Measurements from ENCODE around the gene ZNF223. TPM values are rescaled to one million over a fixed set of nuclear protein-coding genes. Genes with fewer than 3 reads are reported as not detected.

The ZNF223 gene
- under 1 TPM; 0.40 to 0.50 TPM for total RNA-seq

DNA sequence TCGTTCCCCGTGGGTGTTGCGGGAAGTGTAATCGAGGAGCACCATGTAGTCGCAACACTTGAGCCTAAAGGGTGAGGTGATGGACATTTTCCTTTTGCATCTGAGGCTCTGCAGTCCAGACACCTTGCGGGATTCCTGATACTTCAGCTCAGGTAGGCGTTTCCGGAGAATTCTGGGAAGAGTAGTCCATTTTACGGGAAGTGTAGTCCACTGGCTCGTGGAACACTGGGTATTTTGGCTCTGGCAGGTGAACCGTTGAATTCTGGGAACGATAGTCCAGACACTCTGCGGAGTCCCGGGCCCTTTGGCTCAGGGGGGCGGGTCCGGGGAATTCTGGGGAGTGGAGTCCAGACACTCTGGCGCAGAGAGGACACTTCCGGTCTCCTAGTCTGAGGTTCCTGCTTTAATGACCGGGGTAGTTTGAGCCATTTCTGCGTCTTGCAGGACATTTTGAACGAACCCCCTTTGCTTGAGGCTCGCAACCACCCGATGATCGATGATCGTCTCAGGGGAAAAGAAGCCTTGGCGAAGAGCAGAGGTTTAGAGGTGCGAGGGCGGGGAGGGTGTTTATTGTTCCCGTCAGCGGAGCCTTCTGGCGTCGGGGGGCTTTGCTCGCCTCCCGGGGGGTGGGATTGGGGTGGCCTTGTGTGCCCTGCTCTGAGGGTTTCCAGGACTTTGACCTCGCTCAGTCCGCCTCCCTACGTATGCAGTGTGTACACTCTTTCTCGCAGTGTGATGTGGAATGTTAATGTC is at the start of gene ZNF223:
TSS of gene ZNF223 (plus strand) at position 387 of the 753 bp plus-strand sequence. CDS start 3,141 bp downstream, outside the sequence.
- H3K4me1 Mint-ChIP-seq: peaks cover 16% of the 10 kb centered on the region
- peak; percentile 19 for DNase-seq

GRCh38 chr19:44002212-44002565 is 49.6 kb upstream of the ZNF223 start:
- POLR2A ChIA-PET: interaction anchor here (2.3 kb wide), 1 partner anchor 93 kb away, joined by 7 read pairs; no protein-coding TSS in a partner anchor
- peaks cover 19% of the 10 kb centered on the region for H3K4me1 Mint-ChIP-seq
- H3K27ac Mint-ChIP-seq: peak overlapping the region; percentile 92
- CTCF ChIA-PET: interaction anchor here (0.9 kb wide), 1 partner anchor 498 kb away, joined by 3 read pairs; the partner anchor contains the start of gene ZNF180
- H3K27me3 Mint-ChIP-seq: no peaks in the 10 kb centered on the region
- H3K9me3 Mint-ChIP-seq: peaks cover 45% of the 10 kb centered on the region
- DNase-seq: no peak
- peaks cover 45% of the 10 kb centered on the region for H3K36me3 Mint-ChIP-seq (ENCODE audit: low read depth)
- H3K4me3 Mint-ChIP-seq: peak overlapping the region; percentile 99

More for the DNA sequence above, at the start of gene ZNF223:
- Mint-ChIP-seq H3K27ac (no peak within 1 kb of the TSS), H3K27me3 (peaks cover 3% of the 10 kb centered on the region), H3K36me3 (ENCODE audit: low read depth) (peaks cover 9% of the 10 kb centered on the region), H3K9me3 (peaks cover 45% of the 10 kb centered on the region), H3K4me3 (peak within 1 kb of the TSS; percentile 64)
- CTCF ChIA-PET: interaction anchor here (0.6 kb wide), 1 partner anchor 639 kb away, joined by 4 read pairs; no protein-coding TSS in a partner anchor
- POLR2A ChIA-PET: no interaction called here

DNA sequence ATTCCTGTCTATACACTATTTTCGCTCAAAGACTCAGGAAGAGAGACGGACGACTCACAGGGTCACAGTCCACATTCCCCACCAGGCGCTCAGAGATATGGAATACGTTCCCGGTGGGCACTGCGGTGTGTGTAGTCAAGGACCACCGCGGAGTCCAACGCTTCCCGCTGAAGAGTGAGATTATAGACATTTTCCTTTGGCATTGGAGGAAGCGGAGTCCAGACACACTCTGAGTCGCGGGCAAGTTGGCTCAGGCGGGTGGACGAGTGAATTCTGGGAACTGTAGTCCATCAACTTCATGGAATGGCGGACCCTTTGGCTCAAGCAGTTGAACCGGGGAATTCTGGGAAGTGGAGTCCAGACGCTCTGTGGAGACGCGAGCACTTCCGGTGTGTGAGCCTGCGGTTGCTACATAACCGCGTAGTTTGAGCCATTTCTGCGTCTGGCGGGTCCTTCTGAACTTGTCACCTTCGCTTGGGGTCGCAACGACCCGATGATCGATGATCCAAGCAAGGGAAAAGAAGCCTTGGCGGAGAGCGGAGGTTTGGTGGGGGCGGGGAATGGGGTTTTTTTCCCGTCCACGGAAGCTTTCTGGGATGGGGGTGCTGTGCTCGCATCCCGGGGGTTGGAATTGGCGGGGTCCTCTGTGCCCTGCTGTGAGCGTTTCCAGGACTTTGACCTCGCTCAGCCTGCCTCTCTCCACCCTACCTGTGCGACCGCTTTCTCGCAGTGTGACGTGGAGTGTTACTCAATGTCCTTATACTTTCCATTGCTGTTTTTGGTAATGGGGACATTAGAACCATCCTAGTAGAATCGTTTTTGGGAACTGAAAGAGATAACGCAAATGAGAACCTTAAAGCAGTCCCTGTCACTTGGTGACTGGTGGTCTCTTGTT is 49.0 kb upstream of the ZNF223 start, which contains the start of gene ZNF230:
TSS of gene ZNF230 (plus strand) at position 392 of the 895 bp plus-strand sequence. CDS start 4,122 bp downstream, outside the sequence.
- CTCF ChIA-PET: interaction anchor here (0.8 kb wide), 1 partner anchor 92 kb away, joined by 4 read pairs; no protein-coding TSS in a partner anchor
- peak within 1 kb of the TSS; percentile 92 for H3K27ac Mint-ChIP-seq
- POLR2A ChIA-PET: interaction anchor here (1.3 to 2.3 kb wide), 3 partner anchors 11 to 92 kb away, joined by 5 to 7 read pairs (median 6); no protein-coding TSS in a partner anchor
- H3K4me3 Mint-ChIP-seq: peak within 1 kb of the TSS; percentile 99
- no peaks in the 10 kb centered on the region for H3K27me3 Mint-ChIP-seq
- peaks cover 45% of the 10 kb centered on the region for H3K36me3 Mint-ChIP-seq (ENCODE audit: low read depth)
- DNase-seq: peak; percentile 88
- peaks cover 19% of the 10 kb centered on the region for H3K4me1 Mint-ChIP-seq
- peaks cover 46% of the 10 kb centered on the region for H3K9me3 Mint-ChIP-seq

- Mint-ChIP-seq H3K9me3 (peaks cover 45% of the 10 kb centered on the region), H3K36me3 (ENCODE audit: low read depth) (peaks cover 45% of the 10 kb centered on the region)
- POLR2A ChIA-PET: interaction anchor here (1.3 to 2.3 kb wide), 3 partner anchors 11 to 92 kb away, joined by 5 to 7 read pairs (median 6); no protein-coding TSS in a partner anchor
Observed at GRCh38 chr19:44003461-44004009, 48.3 kb upstream of the ZNF223 start.

DNA sequence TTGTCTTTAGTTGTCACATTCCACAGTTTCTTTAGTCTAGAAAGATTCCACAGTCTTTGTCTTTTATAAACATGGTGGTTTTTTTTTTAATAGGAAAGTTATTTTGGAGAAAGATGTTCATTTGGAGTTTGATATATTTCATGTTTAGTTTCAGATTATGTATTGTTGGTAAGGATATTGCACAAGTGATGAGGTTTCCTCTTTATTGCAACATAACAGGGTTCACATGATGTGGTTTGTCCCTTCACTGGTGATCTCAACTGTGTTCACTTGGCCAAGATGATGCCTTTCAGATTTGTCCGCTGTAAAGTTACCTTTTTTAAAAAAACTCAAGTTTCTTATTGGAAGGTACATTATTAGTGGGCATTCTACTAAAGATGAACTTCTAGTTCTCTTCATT is 45.9 kb upstream of the ZNF223 start:
- DNase-seq: no peak
- H3K4me3 Mint-ChIP-seq: no peak overlapping the region
- peaks cover 19% of the 10 kb centered on the region for H3K4me1 Mint-ChIP-seq
- H3K27ac Mint-ChIP-seq: no peak overlapping the region
- ChIA-PET POLR2A (no interaction called here), CTCF (no interaction called here)
- peaks cover 54% of the 10 kb centered on the region for H3K9me3 Mint-ChIP-seq
- peaks cover 64% of the 10 kb centered on the region for H3K36me3 Mint-ChIP-seq (ENCODE audit: low read depth)
- H3K27me3 Mint-ChIP-seq: no peaks in the 10 kb centered on the region

More at GRCh38 chr19:44003461-44004009, 48.3 kb upstream of the ZNF223 start:
- no peak for DNase-seq
- CTCF ChIA-PET: interaction anchor here (0.8 to 1.0 kb wide), 2 partner anchors 68 to 92 kb away, joined by 4 read pairs; partner anchors contain the start of gene ZNF45
- Mint-ChIP-seq H3K4me1 (peaks cover 19% of the 10 kb centered on the region), H3K4me3 (peak overlapping the region; percentile 99), H3K27ac (peak overlapping the region; percentile 92), H3K27me3 (no peaks in the 10 kb centered on the region)

DNA sequence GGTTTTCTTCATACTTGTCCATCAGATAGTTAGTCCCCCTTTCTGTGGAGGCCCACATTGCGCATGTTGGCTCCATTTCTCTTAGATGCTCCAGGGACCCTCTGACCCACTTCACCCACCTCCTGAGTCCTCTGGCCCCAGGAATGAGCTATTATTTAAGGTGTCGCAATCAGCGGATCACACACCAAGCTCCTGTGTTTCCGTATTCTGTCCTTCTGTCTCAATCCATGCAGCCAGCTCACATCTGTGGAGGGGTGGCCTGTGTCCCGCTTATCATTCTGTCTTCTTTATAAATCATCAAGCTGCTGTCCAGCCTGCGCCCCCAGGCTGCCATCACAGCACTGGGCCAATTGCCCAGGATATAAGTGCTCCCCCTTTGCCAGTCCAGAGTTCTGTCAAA is 44.4 kb upstream of the ZNF223 start:
- Mint-ChIP-seq H3K36me3 (ENCODE audit: low read depth) (peaks cover 71% of the 10 kb centered on the region), H3K4me1 (peaks cover 12% of the 10 kb centered on the region), H3K27me3 (no peaks in the 10 kb centered on the region), H3K4me3 (no peak overlapping the region), H3K27ac (no peak overlapping the region), H3K9me3 (peaks cover 62% of the 10 kb centered on the region)
- DNase-seq: no peak
- ChIA-PET CTCF (no interaction called here), POLR2A (no interaction called here)

- Mint-ChIP-seq H3K4me1 (no peaks in the 10 kb centered on the region), H3K27ac (no peak overlapping the region), H3K36me3 (ENCODE audit: low read depth) (peaks cover 69% of the 10 kb centered on the region), H3K27me3 (no peaks in the 10 kb centered on the region), H3K4me3 (no peak overlapping the region), H3K9me3 (peaks cover 80% of the 10 kb centered on the region)
- ChIA-PET CTCF (no interaction called here), POLR2A (no interaction called here)
- DNase-seq: no peak
Observed at GRCh38 chr19:44010468-44010867, 41.4 kb upstream of the ZNF223 start.

- DNase-seq: no peak
- Mint-ChIP-seq H3K4me1 (no peaks in the 10 kb centered on the region), H3K27me3 (no peaks in the 10 kb centered on the region), H3K36me3 (ENCODE audit: low read depth) (peaks cover 3% of the 10 kb centered on the region), H3K9me3 (peaks cover 45% of the 10 kb centered on the region), H3K4me3 (no peak overlapping the region), H3K27ac (no peak overlapping the region)
- ChIA-PET POLR2A (no interaction called here), CTCF (no interaction called here)
Observed at GRCh38 chr19:44019498-44019897, 32.3 kb upstream of the ZNF223 start.

DNA sequence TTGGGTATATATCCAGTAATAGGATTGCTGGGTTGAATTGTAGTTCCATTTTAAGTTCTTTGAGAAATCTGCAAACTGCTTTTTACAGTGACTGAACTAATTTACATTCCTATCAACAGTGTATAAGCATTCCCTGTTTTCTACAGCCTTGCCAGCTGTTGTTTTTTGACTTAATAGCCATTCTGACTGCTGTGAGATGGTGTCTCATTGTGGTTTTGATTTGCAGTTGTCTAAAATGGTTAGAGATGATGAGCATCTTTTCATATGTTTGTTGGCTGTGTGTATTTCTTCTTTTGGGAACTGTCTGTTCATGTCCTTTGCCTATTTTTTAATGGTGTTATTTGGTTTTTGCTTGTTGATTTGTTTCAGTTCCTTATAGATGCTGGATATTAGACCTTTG is 30.6 kb upstream of the ZNF223 start:
- peaks cover 16% of the 10 kb centered on the region for H3K4me1 Mint-ChIP-seq
- ChIA-PET POLR2A (no interaction called here), CTCF (no interaction called here)
- no peaks in the 10 kb centered on the region for H3K27me3 Mint-ChIP-seq
- no peak overlapping the region for H3K27ac Mint-ChIP-seq
- peaks cover 42% of the 10 kb centered on the region for H3K9me3 Mint-ChIP-seq
- no peak overlapping the region for H3K4me3 Mint-ChIP-seq
- DNase-seq: no peak
- peaks cover 15% of the 10 kb centered on the region for H3K36me3 Mint-ChIP-seq (ENCODE audit: low read depth)

GRCh38 chr19:44024900-44025216 is 27.0 kb upstream of the ZNF223 start:
- Mint-ChIP-seq H3K4me1 (peaks cover 17% of the 10 kb centered on the region), H3K9me3 (peaks cover 41% of the 10 kb centered on the region), H3K27ac (no peak overlapping the region), H3K4me3 (peak overlapping the region; percentile 96), H3K27me3 (no peaks in the 10 kb centered on the region), H3K36me3 (ENCODE audit: low read depth) (peaks cover 46% of the 10 kb centered on the region)
- DNase-seq: no peak
- CTCF ChIA-PET: no interaction called here
- POLR2A ChIA-PET: interaction anchor here (1.0 kb wide), 1 partner anchor 71 kb away, joined by 4 read pairs; no protein-coding TSS in a partner anchor

GRCh38 chr19:44025217-44025936 is 26.5 kb upstream of the ZNF223 start, which contains the start of gene ZNF222:
Gene ZNF222 (plus strand): TSS chr19:44025379. CDS start chr19:44025437, 58 bp downstream.
- H3K27ac Mint-ChIP-seq: peak within 1 kb of the TSS; percentile 64
- H3K27me3 Mint-ChIP-seq: no peaks in the 10 kb centered on the region
- peak; percentile 84 for DNase-seq
- H3K36me3 Mint-ChIP-seq (ENCODE audit: low read depth): peaks cover 51% of the 10 kb centered on the region
- ChIA-PET POLR2A (interaction anchor here (1.0 kb wide), 1 partner anchor 70 kb away, joined by 4 read pairs; no protein-coding TSS in a partner anchor), CTCF (no interaction called here)
- H3K4me3 Mint-ChIP-seq: peak within 1 kb of the TSS; percentile 96
- H3K9me3 Mint-ChIP-seq: peaks cover 42% of the 10 kb centered on the region
- peaks cover 17% of the 10 kb centered on the region for H3K4me1 Mint-ChIP-seq

- Mint-ChIP-seq H3K4me3 (no peak overlapping the region), H3K36me3 (ENCODE audit: low read depth) (peaks cover 60% of the 10 kb centered on the region), H3K27me3 (no peaks in the 10 kb centered on the region), H3K4me1 (peaks cover 17% of the 10 kb centered on the region), H3K9me3 (peaks cover 48% of the 10 kb centered on the region), H3K27ac (no peak overlapping the region)
- ChIA-PET CTCF (no interaction called here), POLR2A (no interaction called here)
- DNase-seq: no peak
Observed at GRCh38 chr19:44026622-44027021, 25.2 kb upstream of the ZNF223 start.

Measured in activated CD4-positive, alpha-beta memory T cell treated with anti-CD3 and anti-CD28 coated beads, Interleukin-2, amount 10 ng/mL, durations not matched to agents 7 days and 5 days (primary cell).